Stimulated activated CD4-positive, alpha-beta T cell treated with anti-CD3 and anti-CD28 coated beads, TNF-alpha, amount 100 ng/mL, for 1 hour (primary cell): ENCODE data around the gene FAM83F.
"Not testable (repeated sequence)": the region's sequence is repeated elsewhere in the genome, so short reads cannot be mapped to it uniquely, and the experiment has no call there.

ENCODE experiments used
- DNase-seq, 3 donors: peaks; one replicate each; pipeline ENCODE4 v3.0.0-alpha.2; 2020; ENCODE audit warnings: low read depth in 3 of 3, low spot score in 1 of 3

The FAM83F gene

DNA sequence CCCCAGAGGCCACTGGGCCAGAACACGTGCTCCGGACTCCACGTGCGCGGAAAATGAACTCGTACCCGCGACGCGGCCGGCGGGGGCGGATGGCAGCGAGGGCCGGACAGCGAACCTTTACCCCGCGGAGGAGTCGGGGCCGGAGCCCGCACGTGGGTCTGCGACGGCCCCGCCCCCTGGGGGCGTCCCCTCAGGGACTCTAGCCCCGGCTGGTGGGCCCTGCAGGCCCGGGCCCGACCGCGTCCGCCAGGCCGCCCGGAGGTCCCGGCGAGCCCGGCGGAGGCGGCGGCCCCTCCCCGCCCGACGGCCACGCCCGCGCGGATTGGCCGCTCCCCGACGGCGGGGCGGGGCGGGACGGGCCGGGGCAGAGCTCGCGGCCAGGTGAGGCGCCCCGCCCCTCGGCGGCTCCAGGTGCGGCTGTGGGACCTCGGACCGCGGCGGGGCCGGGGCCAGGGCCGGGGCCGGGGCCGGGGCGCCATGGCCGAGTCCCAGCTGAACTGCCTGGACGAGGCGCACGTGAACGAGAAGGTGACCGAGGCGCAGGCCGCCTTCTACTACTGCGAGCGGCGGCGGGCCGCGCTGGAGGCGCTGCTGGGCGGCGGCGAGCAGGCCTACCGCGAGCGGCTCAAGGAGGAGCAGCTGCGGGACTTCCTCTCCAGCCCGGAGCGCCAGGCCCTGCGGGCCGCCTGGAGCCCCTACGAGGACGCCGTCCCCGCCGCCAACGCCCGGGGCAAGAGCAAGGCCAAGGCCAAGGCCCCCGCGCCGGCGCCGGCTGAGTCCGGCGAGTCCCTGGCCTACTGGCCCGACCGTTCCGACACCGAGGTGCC lies at the start of gene FAM83F:
FAM83F (plus strand) TSS at position 389 of the 827 bp plus-strand sequence; CDS start at position 478, 89 bp downstream.
- DNase-seq, result peak in 1 of 3 donors; percentile 28

DNA sequence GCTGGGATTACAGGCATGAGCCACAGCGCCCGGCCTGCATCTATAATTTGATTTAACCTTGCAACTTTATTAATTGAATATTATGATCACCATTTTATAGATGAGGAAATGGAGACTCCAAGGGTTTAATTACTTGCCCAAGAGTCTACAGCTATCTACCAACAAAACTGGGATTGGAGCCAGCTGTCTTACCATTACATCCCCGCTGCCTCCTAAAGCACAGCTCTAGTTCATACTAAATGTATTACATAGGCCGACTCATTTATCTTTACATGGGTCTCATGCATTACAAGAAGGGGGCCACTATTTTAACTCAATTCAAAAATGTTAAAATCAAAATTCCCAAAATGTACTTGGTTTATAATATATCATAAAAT lies 48.6 kb upstream of the FAM83F start:
- no peak for DNase-seq

DNA sequence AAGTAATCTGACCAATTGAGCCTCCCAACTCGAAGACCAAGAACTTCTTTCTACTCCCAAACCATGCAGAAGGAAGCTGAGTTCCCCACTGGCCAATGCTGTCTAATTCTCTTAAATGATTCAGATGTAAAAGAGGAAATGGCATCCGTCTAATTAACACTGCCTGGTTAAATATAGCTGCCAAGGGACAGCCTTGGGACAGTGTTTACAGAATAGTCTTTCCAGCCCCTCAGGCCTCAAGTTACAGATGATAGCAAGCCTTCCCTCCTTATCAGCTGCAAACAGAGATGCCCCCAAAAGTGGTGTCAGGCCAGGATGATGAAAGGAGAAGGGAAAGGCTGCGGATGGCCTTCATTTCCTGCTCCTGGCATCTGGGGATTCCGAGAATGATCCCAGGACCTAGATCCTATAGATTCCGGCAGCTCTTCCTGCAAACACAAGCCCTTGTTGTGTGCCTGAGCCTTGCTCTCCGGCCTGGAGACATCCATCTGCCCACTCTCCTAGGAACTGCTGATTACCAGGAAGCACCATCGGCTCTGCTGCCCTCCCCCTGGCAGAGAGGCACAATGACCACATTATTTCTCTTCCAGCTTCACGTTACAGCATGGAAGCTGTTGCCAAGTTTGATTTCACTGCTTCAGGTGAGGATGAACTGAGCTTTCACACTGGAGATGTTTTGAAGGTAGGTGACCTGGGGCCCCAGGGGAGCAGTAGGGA lies 48.1 kb upstream of the FAM83F start:
- DNase-seq, result no peak

DNA sequence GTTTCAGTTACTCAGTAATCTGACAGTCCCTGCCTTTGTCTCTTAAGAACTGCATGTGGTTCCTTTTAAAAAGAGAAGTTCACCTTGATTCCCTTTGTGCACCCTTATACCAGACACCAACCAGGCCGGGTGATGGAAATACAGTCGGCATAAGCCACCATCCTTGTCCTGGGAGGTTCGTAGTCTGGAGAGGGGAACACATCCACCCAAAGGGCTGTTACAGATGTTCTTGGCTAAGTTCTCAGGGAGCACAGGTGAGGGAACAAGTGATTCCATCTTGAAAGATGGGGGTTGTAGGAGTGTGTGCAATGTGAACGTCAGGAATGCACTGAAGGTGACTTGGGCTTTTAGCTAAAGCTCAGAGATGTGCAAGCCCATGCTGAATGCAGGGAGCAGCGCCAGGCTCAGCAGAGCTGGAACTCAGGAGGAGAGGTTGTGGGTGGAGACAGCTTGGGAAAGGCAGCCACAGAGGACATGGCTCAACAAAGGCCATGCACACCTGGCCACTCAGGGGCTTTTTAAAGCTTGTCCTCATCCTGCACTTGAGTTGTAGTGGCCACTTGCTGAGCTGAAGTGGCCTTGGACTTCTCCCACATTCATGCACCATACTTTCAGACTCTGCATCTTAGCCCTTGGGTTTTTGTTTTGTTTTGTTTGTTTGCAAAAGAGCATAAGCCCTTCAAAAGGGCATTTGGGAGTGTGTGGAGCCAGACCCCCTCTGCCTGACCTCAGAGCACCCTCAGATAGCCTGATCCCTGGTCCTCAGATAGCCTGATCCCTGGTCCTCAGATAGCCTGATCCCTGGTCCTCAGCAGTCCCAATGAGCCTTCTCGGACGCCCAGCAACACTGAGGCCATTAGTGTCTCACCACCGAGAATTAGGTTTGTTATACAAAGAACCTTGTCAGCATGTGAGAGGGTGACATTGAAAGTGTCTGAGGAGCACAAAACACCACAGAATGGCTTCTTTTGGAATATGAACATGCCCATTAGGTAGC lies 47.2 kb upstream of the FAM83F start:
- no peak for DNase-seq

DNA sequence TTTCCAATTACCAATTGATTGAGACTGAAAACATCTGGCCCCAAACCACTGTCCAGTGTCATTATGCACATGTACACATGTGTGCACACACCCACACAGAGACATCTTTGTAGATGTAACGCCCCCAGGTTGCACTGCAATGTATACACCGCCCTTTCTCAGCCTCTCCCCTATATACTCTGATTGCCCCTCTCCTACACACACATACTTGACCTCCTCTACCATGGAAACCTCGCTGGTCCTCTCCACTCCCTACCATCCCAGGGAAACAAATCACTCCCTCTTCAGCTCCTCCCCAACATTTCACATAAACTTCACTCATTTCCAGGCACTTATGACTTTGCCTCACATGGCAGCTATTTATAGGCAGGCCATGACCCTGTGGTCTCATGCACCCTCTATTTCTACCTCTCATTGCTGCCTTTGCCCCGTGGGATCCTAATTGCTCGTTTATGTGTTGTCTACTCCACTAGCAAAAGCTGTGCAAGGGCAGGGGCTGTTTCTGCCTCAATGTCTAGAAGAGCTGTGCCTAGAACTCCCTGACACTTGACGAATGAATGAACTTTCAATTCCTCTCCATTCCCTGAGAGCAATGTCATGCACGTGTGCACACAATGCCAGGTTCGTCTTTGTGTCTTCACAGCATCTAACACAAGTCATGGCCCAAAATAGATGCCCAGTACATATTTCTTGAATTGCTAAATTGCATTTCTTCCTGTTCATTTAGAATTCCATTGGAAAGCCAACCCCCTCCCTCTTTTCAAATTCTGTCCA lies 44.6 kb upstream of the FAM83F start:
- DNase-seq, result no peak

DNA sequence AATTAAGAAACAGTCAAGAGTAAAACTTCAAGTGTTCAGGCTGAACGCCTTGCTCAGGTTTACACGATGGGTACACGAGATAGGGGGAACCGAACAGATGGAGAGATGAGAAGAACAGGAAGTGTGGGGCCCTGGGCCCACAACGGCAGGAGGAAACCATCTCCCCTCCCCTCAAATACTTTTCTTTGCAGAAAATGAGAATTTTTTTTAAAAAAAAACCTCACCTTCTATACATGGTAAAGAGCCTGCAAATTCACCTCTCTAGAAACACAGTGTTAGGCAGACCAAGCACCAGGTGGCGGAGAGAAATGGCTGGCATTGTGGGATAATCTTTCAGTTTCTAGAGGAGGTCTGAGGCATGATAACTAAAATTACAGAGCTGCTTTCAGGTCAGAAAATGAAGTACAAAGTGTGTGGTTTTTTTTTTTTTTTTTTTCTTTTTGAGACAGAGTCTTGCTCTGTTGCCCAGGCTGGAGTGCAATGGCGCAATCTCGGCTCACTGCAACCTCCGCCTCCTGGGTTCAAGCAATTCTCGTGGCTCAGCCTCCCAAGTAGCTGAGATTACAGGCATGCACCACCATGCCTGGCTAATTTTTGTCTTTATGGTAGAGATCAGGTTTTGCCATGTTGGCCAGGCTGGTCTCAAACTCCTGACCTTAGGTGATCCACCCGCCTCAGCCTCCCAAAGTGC lies 43.0 kb upstream of the FAM83F start:
- not testable (repeated sequence) for DNase-seq

DNA sequence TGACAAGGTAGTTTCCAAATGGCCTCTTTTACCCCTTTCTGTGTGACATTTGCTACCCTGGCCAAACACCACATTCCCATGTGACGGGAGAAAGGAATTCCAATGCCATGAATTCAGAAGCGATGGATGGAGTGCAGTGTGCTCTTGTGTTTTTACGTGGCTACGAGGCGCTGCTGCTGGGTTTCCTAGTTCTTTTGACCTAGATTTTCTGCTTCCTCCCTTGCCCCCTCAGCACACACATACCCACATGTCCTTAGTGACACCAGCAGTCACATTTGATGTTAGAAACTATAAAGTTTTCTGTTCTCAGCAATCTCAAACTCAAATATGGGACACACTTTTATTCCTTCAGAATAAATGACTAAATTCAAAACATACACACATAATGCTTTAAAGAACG lies 42.4 kb upstream of the FAM83F start:
- DNase-seq, result no peak

DNA sequence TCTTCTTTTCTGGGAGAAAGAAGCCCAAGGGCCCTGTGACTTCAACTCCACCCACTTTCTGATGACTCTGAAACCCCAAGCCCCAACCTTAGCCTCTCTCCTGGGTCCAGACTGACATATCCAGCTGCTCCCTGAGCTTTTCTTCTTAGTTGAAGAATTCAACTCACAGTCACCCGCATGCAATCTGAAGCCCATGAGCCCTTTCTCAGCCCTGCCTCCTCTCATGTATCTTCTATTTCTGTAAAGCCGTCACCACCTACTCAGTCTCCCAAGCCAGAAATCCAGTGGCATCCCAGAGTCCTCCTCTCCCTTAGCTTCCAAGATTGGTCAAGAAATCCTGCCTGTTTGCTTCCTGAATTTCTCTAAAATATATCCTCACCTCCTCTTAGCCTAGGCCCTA lies 41.7 kb upstream of the FAM83F start:
- DNase-seq, result no peak

DNA sequence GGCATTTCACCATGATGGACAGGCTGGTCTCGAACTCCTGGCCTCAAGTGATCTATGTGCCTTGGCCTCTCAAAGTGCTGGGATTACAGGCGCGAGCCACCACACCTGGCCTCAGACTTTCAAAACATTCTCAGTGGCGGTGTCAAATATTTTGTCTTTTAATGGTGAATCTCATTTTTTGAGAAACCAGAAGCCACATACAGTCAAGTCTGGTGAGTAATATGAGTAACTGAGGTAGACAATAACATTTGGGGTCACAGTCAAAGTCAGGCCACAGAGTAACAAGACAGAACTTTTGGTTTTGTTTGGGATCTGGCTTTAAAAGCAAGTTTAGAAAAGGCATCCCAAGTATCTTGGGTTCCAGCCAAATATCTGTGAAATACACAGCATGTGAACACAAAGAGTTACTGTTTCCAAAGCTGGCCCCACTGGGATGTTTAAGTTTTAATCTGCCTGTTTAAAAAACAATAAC lies 40.1 kb upstream of the FAM83F start:
- no peak for DNase-seq

DNA sequence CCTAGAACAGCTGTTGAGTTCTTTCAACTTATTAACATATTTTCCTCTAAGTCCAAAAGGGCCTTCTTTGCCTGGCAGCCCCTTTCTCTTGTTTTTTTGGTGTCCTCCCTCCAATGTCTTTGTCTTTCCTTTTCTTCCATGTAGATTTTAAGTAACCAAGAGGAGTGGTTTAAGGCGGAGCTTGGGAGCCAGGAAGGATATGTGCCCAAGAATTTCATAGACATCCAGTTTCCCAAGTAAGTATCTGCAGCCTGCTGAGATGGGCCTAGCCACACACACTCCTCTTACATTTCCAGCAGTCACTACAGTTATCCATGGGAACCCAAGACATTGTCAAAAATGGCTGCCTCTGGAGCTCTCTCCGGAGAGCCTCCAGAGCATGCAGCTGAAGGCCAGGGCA lies 39.1 kb upstream of the FAM83F start:
- DNase-seq, result no peak

DNA sequence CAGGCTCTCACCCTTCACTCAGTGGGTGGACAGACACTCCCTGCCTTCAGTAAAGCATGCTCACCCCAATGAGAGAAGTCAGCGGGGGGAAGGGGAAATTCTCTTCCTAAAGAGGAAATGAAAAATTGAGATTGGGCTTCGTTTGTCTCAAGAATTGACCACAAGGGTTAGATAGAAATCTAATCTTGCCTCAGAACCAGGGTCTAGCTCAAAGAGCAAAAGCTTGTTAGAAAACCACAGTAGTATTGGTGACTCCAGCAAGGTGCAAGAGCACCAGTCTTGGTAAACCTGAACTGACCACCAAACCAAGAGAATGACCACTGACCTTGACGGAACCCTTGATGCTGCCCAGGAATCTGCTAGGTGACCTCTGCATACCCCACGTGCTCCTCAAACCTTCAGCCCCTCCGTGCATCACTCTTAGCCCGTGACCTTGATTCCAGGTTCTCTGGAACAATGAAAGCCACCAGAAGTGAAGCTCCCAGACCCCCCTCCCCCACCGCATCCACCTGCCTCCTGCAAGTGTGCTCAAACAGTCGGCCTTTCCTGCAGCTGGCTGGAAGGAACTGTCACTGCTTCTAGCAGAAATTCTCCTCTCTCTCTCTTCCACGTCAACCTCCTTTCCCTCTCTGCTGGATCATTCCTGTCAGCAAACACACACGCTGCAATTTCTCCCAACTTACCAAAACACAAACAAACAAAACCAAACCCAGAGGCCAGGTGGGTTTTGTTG lies 37.7 kb upstream of the FAM83F start:
- DNase-seq, result no peak

DNA sequence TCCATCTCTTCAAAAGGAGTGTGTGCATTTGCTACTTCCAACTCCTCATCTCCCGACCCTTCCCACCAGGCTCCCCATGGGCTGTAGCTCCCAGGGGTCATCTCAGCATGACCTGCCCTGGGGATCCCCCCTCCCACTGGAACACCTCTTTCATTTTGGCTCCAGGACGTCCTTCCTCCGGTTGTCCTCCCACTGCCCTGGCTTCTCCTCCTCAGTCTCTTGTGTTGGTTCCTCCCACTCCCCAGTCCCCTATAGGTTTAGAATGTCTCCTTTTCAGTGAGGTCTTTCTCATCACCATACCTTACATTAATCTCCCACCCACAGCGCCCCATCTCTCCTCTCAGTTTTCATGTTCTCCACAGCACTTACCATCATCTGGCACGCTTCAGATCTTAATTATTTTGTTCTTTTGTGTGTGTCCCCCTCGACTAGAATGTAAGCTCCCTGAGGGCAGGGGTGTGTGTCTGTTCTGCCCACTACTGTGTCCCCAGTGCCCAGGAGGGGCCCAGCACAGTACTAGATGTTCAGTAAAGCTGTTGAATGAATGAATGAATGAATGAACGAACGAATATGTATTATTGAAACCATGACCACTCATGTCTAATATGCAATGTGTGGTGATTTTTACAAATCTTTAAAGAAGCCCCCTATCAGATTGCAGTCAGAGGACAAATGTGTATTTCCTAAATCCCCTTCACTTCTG lies 36.6 kb upstream of the FAM83F start:
- no peak for DNase-seq

DNA sequence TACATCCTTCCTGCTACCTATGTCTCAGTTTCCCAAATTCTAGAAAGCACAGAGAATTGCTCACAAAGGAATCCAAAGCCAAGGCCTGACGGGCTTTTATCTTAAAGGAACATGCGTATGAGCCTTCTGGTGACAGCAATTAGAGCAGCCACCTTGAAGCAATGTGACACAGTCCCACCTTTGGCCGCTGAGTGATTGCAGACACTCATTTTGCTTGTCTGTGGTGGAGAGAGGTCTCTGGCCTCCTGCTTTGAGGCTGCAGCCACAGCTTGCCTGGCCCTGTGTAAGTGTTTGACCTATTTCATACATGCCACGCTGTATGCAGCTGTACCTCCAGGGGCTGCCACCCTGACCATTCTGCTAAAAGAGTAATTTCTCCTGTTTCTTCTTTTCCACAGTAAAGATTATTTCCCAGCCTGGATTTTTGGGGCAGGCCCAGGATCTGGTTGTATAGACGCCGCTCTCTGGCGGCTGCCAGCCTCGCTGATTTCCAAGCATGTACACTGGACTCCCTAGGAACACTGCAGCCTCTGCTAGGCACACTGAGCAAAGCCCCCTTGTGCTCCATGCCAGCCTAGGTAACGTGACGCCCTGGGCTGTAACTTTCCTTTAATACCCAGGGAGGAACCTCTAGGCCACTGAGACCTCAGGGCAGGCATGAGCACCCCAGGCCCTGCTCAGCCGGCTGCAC lies 35.7 kb upstream of the FAM83F start:
- DNase-seq, result no peak

DNA sequence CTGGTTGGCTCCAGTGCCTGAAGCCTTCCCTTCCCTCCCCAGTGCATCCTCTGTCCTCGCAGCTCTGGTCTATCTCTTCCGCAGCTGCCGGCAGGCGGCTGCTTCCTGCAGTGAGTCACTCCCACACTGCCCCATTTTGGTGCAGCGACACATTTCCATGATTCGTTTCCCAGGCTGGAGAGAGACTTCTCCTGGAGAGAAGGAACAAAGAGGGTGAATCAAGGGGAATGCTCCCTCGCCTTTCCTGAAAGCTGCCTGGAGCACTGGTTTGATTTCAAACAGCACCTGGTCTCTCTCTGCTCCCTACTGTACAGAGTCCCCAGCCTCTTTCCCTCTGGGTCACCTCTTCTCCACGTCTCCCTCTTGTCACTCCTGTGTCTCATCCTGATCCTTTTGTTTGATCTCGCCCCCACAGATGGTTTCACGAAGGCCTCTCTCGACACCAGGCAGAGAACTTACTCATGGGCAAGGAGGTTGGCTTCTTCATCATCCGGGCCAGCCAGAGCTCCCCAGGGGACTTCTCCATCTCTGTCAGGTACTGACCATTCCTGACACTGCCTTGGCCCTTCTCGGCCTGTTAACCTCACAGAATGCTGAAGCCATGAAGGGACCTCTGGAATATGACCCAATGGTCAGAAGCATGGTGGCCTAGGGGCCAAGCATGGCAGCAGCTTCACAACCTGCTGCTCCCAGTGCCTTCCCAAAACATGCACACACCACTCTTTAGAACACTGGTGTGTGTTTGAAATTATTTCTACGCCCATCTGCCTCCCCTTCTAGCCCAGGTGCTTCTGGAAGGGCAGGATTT lies 34.9 kb upstream of the FAM83F start, which contains the start of gene TMA7B:
TMA7B (plus strand) TSS at position 758 of the 808 bp plus-strand sequence. CDS start 3,978 bp downstream, outside the sequence.
- no peak for DNase-seq

DNA sequence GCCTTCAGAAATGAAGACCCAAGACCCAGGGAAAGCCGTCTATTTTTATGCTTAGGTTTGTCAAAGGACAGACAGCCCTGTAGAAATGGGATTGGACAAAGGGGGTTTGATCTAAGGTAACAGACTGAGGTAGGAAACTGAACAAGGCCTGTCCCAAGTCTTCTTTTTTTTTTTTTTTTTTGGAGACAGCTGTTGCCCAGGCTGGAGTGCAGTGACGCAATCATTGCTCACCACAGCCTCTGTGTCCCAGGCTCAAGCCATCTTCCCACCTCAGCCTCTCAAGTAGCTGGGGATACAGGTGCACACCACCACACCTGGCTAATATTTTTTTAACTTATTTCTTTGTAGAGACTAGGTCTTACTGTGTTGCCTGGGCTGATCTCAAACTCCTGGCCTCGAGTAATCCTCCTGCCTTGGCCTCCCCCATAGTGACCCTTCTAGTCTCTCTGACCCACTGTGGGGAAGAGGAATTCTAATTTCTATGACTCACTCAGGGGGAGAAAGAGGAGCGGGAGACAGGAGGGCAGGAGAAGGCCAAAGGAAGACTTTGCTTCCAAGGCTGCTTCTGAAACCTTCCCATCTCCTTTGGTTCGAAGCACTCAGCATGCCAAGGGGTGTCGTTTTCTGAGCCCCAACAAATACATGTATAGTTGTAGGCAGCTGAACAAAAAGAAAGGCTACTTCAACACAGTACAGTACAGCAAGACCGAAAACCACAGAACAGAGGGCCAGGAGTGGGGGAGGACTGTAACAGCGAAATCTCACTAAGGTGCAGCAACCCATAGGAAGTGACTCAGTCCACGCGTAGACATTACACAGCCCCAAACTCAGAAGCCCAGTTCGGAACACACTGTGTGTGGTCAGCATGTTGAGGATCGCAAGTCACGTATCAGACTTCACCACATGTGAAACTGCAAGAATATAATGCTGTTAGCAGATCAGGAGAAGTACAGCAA lies 33.7 kb upstream of the FAM83F start:
- DNase-seq, result peak in 2 of 3 donors; percentile 23 to 29

DNA sequence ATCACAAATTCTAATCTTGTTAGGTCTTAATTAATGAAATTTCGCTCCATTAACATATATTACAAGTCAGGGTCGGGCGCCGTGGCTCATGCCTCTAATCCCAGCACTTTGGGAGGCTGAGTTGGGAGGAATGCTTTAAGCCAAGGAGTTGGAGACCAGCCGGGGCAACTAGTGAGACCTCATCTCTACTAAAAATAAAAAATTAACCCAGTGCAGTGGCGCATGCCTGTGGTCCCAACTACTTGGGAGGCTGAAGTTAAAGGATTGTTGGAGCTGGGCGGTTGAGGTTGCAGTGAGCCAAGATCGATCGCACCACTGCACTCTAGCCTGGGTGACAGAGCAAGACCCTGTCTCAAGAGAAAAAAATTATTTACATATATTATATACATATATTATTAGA lies 32.7 kb upstream of the FAM83F start:
- DNase-seq, result no peak
